Esophagus squamous epithelium (tissue), 5 donors: ENCODE results near the gene ERC1. TPM values are rescaled to one million over a fixed set of nuclear protein-coding genes. Genes with fewer than 3 reads are reported as not detected.
"Not testable (repeated sequence)": the region's sequence is repeated elsewhere in the genome, so short reads cannot be mapped to it uniquely, and the experiment has no call there.

ENCODE experiments used
- DNase-seq: peaks from one replicate; lab custom pipeline; 2025; lab: John Stamatoyannopoulos, UW
- H3K27ac ChIP-seq, 4 donors: fragments of 200-600 bp; sonication (generic); one replicate each; pipeline ENCODE4 v1.5.1; 2016 to 2019; ENCODE audit warnings: mild to moderate bottlenecking in 1 of 4
- H3K27me3 ChIP-seq, 4 donors: fragments of 200-600 bp; sonication (generic); 1 replicate in 3 of 4; 2 replicates in 1 of 4; pipeline versions ENCODE4 v1.5.1 to v1.6.0; 2017 to 2021; ENCODE audit warnings: antibody characterized with exemption in 1 of 4
- H3K36me3 ChIP-seq, 3 donors: fragments of 200-600 bp; sonication (generic); one replicate each; pipeline ENCODE4 v1.5.1; 2016 to 2019
- H3K4me1 ChIP-seq, 3 donors: fragments of 200-600 bp; sonication (generic); one replicate each; pipeline ENCODE4 v1.5.1; 2017 to 2019
- H3K4me3 ChIP-seq, 4 donors: fragments of 200-600 bp; sonication (generic); 1 replicate in 3 of 4; 2 replicates in 1 of 4; pipeline ENCODE4 v1.5.1; 2016 to 2019; ENCODE audit warnings: mild to moderate bottlenecking in 2 of 4, moderate library complexity in 1 of 4
- H3K9me3 ChIP-seq, 3 donors: fragments of 200-600 bp; sonication (generic); one replicate each; pipeline ENCODE4 v1.5.1; 2016 to 2019
- POLR2A ChIP-seq, 4 donors: fragments of 450-650 bp; IDR thresholded peaks; one replicate each; pipeline ENCODE4 v1.6.1; 2017; ENCODE audit warnings: antibody characterized with exemption in 4 of 4, mild to moderate bottlenecking in 4 of 4, moderate library complexity in 3 of 4
- WGBS, 2 donors: methylation state at CpG; one replicate each; pipeline ENCODE4 v1.1.5; 2018; 5-methylcytosine and 5-hydroxymethylcytosine counted together
- intact Hi-C: fragments of 100-400 bp; cut with DNase I; formaldehyde crosslinking; loops from one replicate; pipeline ENCODE4 v1.15.0; 2022
- total RNA-seq, 4 donors: library from RNA; depleted of rRNA; stranded (reverse); fragments of >200 nt; gene quantifications; one replicate each; pipeline ENCODE4 v1.1.0, GENCODE V29; 2016
- TF ChIP-seq, protein P1 (sequence below), 6 experiments: fragments of 450-650 bp in 4 of 6; fragments of 200-600 bp in 2 of 6; sonication (generic) in 2 of 6; IDR thresholded peaks; one replicate each; pipeline ENCODE4 v1.5.1; 2016 to 2019; ENCODE audit warnings: antibody characterized with exemption in 6 of 6, mild to moderate bottlenecking in 4 of 6, moderate library complexity in 4 of 6
- donor health status: DM: yes; HTN: yes; CAD: no.

Gene ERC1
- total RNA-seq, 4 donors from 2014 or later, result 19.0 to 50.7 (median 37.5) TPM

- WGBS, 2 donors, result 79 to 95% methylated on average over 4 of the region's 4 CpGs
Measured at GRCh38 chr12:1195513-1195912, 204.5 kb downstream of the ERC1 start.

DNA sequence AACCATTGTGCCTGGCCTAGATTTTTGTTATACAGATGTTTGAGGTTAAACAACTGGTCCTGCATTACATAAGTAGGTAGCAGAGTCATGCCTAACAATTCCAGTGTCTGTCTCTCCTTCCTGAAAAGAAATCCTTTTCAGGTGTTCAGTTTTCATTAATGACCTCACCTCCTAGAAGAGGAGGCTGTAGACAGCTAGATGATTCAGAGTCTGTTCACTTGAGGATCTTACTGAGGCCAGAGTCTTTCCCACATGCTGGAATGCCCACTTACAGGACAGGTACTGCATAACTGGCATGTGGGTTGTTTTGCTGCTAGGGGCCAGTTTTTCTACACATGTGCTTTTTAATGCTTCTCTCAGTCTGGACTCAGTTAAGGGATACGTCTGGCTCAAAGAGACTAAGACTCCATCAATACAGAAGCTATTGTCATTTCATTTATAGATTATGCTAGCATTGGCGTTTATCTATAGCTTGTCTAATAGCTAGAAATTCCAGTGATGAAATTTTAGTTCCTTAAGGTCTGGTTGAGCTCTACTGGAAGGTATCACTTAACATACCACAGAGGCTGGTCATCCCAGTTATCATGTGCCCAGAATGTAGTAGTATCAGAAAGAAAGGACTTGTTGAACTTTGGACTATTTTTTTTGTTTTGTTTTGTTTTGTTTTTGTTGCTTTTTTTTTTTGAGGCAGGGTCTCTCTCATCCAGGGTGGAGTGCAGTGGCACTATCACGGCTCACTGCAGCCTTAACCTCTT lies 206.4 kb downstream of the ERC1 start:
- intact Hi-C loops, result no loop called here
- 97% methylated on average over 3 of the region's 3 CpGs for WGBS, 2 donors
- TF ChIP-seq, protein P1, sequence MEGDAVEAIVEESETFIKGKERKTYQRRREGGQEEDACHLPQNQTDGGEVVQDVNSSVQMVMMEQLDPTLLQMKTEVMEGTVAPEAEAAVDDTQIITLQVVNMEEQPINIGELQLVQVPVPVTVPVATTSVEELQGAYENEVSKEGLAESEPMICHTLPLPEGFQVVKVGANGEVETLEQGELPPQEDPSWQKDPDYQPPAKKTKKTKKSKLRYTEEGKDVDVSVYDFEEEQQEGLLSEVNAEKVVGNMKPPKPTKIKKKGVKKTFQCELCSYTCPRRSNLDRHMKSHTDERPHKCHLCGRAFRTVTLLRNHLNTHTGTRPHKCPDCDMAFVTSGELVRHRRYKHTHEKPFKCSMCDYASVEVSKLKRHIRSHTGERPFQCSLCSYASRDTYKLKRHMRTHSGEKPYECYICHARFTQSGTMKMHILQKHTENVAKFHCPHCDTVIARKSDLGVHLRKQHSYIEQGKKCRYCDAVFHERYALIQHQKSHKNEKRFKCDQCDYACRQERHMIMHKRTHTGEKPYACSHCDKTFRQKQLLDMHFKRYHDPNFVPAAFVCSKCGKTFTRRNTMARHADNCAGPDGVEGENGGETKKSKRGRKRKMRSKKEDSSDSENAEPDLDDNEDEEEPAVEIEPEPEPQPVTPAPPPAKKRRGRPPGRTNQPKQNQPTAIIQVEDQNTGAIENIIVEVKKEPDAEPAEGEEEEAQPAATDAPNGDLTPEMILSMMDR (IDR thresholded peaks at IDR 0.05), result no peak
- TF ChIP-seq POLR2A (IDR thresholded peaks at IDR 0.05), result no peak
- Histone ChIP-seq H3K27me3 (no peaks in the 10 kb centered on the region), H3K4me3 (no peak overlapping the region), H3K36me3 (peaks cover 0 to 50% (median 0%) of the 10 kb centered on the region in 3 donors), H3K9me3 (peaks cover 0 to 10% (median 7%) of the 10 kb centered on the region in 3 donors), H3K4me1 (peaks cover 0 to 21% (median 0%) of the 10 kb centered on the region in 3 donors), H3K27ac (no peak overlapping the region)
- no peak for DNase-seq

More at GRCh38 chr12:1195513-1195912, 204.5 kb downstream of the ERC1 start:
- H3K4me1 ChIP-seq, result peaks cover 0 to 14% (median 0%) of the 10 kb centered on the region in 3 donors
- no peaks in the 10 kb centered on the region for H3K27me3 ChIP-seq
- no peak for TF ChIP-seq POLR2A (IDR thresholded peaks at IDR 0.05)
- TF ChIP-seq, protein P1 (IDR thresholded peaks at IDR 0.05), result no peak
- peaks cover 0 to 10% (median 7%) of the 10 kb centered on the region in 3 donors for H3K9me3 ChIP-seq
- no peak for DNase-seq
- H3K4me3 ChIP-seq, result no peak overlapping the region
- intact Hi-C loops, result no loop called here
- H3K36me3 ChIP-seq, result peaks cover 0 to 66% (median 0%) of the 10 kb centered on the region in 3 donors
- no peak overlapping the region for H3K27ac ChIP-seq

DNA sequence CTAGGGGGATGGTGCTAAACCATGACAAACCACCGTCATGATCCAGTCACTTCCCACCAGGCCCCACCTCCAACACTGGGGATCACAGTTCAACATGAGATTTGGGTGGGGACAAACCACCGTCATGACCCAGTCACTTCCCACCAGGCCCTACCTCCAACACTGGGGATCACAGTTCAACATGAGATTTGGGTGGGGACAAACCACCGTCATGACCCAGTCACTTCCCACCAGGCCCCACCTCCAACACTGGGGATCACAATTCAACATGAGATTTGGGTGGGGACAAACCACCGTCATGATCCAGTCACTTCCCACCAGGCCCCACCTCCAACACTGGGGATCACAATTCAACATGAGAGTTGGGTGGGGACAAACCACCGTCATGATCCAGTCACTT lies 207.8 kb downstream of the ERC1 start:
- H3K27me3 ChIP-seq, H3K27ac ChIP-seq, H3K9me3 ChIP-seq, H3K4me3 ChIP-seq, DNase-seq, intact Hi-C loops: not testable (repeated sequence)
- 86 to 93% methylated on average over 3 to 4 of the region's 5 CpGs for WGBS, 2 donors
- Histone ChIP-seq H3K4me1 (peaks cover 0 to 25% (median 0%) of the 10 kb centered on the region in 3 donors), H3K36me3 (peaks cover 0 to 44% (median 0%) of the 10 kb centered on the region in 3 donors)

GRCh38 chr12:1199700-1200099 lies 208.7 kb downstream of the ERC1 start:
- no peak for TF ChIP-seq POLR2A (IDR thresholded peaks at IDR 0.05)
- TF ChIP-seq, protein P1 (IDR thresholded peaks at IDR 0.05), result no peak
- H3K4me1 ChIP-seq, result peaks cover 0 to 30% (median 3%) of the 10 kb centered on the region in 3 donors
- peaks cover 0 to 10% (median 7%) of the 10 kb centered on the region in 3 donors for H3K9me3 ChIP-seq
- H3K27me3 ChIP-seq, result no peaks in the 10 kb centered on the region
- peaks cover 0 to 43% (median 0%) of the 10 kb centered on the region in 3 donors for H3K36me3 ChIP-seq
- intact Hi-C loops, result no loop called here
- H3K4me3 ChIP-seq, result no peak overlapping the region
- no peak for DNase-seq
- H3K27ac ChIP-seq, result peak overlapping the region in 1 of 4 donors; percentile 9

- intact Hi-C loops, result no loop called here
- WGBS, 2 donors, result 88% methylated on average over 2 of the region's 2 CpGs
- H3K27ac ChIP-seq, result no peak overlapping the region
Measured at GRCh38 chr12:1201030-1201429, 210.0 kb downstream of the ERC1 start.

More at GRCh38 chr12:1201030-1201429, 210.0 kb downstream of the ERC1 start:
- no peak for DNase-seq
- TF ChIP-seq POLR2A (IDR thresholded peaks at IDR 0.05), result no peak
- TF ChIP-seq, protein P1 (IDR thresholded peaks at IDR 0.05), result no peak
- Histone ChIP-seq H3K4me1 (peaks cover 0 to 43% (median 8%) of the 10 kb centered on the region in 3 donors), H3K9me3 (peaks cover 0 to 10% (median 7%) of the 10 kb centered on the region in 3 donors), H3K27me3 (no peaks in the 10 kb centered on the region), H3K4me3 (no peak overlapping the region), H3K36me3 (peaks cover 0 to 30% (median 0%) of the 10 kb centered on the region in 3 donors)
